GM12875 (cell line): ENCODE measurements around the gene ING3.

Source experiments
- H3K4me3 ChIP-seq: one replicate; pipeline ENCODE4 v1.5.1; 2011; ENCODE audit warnings: low read depth, low read length, control low read depth
- TF ChIP-seq, protein P1 (sequence below): IDR thresholded peaks from 2 replicates; pipeline ENCODE4 v1.5.1; 2011; ENCODE audit warnings: low read depth, mild to moderate bottlenecking, control low read depth, inconsistent platforms, low read length, moderate library complexity, borderline replicate concordance; ENCODE audit not compliant: insufficient read depth

Gene ING3

GRCh38 chr7:121012170-121012874 lies 61.7 kb downstream of the ING3 start:
- no peak overlapping the region for H3K4me3 ChIP-seq
- TF ChIP-seq, protein P1, sequence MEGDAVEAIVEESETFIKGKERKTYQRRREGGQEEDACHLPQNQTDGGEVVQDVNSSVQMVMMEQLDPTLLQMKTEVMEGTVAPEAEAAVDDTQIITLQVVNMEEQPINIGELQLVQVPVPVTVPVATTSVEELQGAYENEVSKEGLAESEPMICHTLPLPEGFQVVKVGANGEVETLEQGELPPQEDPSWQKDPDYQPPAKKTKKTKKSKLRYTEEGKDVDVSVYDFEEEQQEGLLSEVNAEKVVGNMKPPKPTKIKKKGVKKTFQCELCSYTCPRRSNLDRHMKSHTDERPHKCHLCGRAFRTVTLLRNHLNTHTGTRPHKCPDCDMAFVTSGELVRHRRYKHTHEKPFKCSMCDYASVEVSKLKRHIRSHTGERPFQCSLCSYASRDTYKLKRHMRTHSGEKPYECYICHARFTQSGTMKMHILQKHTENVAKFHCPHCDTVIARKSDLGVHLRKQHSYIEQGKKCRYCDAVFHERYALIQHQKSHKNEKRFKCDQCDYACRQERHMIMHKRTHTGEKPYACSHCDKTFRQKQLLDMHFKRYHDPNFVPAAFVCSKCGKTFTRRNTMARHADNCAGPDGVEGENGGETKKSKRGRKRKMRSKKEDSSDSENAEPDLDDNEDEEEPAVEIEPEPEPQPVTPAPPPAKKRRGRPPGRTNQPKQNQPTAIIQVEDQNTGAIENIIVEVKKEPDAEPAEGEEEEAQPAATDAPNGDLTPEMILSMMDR = no peak

- H3K4me3 ChIP-seq = no peak overlapping the region
- TF ChIP-seq, protein P1 = no peak
Observed at GRCh38 chr7:121012919-121013318, 62.3 kb downstream of the ING3 start.

GRCh38 chr7:121015560-121015959 lies 65.0 kb downstream of the ING3 start:
- H3K4me3 ChIP-seq = no peak overlapping the region
- TF ChIP-seq, protein P1 = no peak

- H3K4me3 ChIP-seq = no peak overlapping the region
- TF ChIP-seq, protein P1 = no peak
Observed at GRCh38 chr7:121016966-121017365, 66.4 kb downstream of the ING3 start.

DNA sequence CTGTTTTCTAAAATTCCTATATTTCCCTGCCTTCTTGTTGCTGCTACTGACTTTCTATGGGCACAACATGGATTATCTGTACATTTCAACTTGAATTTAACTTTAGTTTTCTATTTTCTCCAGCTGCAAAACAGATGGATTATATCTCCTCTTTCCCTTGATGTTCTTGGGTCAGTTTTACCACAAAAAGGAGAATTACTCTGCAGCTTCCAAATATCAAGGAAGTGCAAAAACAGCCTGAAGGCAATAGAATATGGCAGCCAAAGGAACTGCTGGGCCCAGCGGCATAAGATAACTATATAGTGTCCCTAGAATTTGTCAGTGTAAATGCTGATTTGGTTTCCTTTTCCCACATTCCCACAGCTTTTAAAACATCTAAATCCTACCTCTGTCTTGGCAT lies 67.0 kb downstream of the ING3 start:
- H3K4me3 ChIP-seq = no peak overlapping the region
- TF ChIP-seq, protein P1 = no peak

DNA sequence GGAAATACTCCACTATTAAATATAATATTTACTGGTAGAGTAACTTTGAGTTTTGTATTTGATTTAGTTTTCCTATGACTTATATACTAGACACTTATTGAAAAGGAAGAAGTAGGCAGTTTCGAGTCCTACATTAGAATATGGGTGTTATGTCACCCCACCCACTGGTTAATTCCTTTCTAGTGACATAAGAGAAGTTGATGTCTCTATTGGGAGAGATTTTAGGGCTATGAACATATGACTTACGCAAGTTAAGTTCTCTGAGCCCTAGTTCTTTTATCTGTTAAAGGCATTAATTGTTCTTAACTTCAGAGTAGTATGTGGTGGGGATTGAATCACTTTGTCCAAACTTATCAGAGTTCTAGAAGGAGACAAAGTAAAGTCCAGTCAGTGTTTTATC lies 68.4 kb downstream of the ING3 start:
- no peak overlapping the region for H3K4me3 ChIP-seq
- TF ChIP-seq, protein P1 = no peak

GRCh38 chr7:121020249-121020988 lies 69.8 kb downstream of the ING3 start:
- no peak overlapping the region for H3K4me3 ChIP-seq
- TF ChIP-seq, protein P1 = no peak
